IPS DF 4.7 (cell line): Measurements from ENCODE around the gene POU3F1.

Source experiments
- DNase-seq: peaks from one replicate; pipeline ENCODE4 v3.0.0-alpha.2; 2013; ENCODE audit warnings: low spot score; ENCODE audit errors: extremely low read depth

The POU3F1 gene

DNA sequence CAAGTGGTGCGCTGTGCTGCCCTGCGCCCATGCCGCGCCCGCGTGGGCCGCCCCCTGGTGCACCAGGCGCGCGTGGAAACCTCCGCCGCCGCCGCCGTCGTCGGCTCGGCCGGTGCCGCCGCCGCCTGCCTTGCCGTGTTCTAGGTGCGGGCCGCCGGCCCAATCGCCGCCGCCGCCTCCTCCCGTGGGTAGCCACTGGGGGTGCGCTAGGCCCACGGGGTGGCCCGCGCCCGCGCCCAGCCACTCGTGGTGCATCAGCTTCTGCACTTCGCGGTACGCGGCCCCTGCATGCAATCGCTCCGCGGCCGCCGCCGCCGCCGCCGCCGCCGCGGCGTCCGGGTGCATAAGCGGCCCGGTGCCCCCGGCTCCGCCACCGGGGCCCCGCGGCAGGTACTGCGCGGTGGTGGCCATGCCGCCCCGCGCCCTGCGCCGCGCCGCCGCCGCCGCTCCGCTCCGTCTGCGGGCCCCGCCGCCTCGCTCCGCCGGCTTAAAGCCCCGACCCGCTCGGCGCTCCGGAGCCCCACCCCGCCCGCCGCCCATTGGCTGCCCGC, at the start of gene POU3F1:
POU3F1 (minus strand) TSS at position 461 of the 551 bp plus-strand sequence; CDS start at position 411, 50 bp downstream.
- DNase-seq, result no peak

DNA sequence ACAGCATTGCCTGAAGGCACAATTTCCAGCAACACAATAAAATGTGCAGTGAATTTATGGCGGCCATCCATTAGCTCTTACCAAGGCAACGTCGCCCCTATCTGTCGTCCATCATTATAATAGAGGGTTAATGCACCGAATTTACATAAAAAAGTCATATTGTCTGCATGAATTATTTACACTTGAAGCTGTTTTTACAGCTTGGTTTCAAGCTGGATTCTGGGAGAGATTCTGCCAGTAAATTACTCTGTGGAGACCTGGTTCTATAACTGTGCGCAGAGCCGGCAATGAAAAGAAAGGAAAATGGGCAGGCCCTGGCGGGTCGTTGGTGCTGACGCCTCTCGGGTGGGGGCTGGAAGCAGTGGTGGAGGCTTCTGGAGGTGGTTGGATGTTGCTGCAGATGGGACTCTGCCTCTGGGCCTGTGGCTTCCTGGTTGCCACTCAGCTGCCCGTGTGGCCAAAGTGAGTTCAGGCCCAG, 48.9 kb upstream of the POU3F1 start:
- no peak for DNase-seq

DNA sequence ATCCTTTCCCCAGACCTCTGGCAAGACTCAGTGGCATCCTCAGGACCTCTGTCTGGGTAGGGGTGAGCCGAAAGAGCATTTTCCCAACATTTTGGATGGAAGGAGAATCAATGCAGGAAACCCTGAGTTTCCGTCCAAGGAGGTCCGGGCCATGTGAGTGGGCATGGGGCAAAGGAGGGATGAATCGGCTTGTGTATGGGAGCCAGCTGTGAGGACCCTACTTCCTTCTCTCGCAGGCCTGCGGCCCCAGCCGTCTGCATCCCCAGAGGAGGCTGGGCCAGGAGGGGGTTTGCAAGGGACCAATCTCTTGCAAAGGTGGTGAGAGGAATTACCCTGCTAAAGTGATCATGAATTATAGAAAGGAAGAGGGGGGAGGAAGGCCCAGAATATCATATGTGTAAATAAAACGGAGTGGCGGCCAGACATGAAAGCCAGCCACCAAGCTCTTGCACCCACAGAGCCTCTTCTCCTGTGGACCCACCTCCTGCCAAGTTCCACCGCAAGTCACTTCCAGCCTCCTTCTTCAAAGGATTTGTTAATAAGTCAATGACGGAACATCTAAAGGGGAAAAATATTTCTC, 48.2 kb upstream of the POU3F1 start:
- no peak for DNase-seq

DNA sequence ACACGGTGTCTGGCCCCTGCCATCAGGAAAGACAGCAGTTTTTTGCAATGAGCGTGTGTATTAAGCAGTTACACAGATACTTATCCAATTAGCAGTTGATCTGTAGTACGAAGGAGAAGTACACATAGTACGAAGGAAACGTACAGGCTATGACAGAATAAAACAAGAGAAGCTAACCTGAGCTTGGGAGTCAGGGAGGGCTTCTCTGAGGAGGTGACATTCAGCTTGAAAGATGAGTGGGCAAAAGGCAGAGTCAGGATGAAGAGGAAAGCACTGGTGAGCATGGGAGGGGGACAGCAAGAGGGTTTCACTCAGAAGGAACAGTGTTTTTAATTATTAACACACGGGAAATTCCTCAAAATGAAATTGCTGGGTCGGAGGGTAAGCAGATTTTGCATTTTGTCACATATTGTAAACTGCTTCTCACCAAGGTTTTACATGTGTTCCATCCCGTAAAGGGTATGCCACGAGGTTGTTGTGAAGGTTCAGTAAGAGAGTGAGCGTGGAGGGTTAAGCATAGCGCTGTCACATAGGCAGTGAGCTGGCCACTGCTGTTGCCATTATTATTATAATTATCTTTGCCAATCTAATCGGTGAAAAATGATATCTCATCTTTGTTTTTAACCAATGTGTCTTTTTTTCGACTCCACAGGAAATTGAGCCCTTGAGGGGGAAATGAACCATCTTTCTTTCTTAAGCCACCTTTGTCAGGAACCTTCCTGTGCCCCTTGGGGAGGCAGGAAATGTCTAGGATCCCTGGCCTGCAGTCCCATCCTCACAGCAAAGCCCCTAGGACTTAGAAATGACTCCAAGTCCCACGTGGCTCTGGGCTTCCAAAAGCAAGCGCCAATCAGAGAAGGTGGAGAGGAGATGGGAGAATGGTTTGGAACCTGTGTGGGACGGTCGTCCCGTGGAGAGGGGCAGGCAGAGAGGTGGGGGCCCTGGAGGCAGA, 47.3 kb upstream of the POU3F1 start:
- no peak for DNase-seq

DNA sequence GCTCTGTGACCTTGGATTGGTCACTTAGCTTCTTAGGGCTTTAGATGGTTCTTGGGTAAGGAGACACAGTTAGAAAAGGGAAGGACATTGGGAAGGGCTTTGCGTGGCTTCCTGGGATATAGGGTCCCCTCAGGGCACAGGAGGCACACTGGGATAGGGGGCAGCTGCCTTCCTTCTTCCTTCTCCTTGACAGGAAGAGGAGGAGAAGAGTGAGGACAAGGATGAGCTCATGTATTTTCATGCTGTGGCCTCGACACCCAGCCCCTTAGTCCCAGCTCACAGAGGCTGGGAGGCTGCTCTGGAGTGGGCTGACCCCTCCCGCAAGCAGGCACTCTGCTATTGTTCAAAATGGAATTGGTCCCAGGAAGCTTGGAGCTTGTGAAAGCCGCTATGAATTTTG, 45.7 kb upstream of the POU3F1 start:
- DNase-seq, result no peak

DNA sequence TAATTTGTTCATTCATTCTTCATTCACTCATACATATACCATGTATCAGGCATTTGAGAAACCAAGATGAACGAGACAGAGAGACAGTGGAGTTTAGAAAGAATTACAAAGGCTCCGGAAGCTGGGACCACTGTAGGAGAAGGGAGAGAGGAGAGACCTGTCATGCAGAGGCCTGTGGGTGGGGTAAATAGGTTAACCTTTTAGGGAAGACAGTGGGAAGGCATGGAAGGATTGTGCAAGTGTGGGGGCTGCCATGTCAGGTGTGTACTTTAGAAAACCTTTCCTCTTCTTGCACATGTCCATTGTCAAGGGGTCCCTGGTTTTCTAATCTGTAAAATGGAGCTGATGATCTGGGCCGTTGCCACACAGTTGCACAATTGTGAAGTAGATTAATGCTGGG, 44.2 kb upstream of the POU3F1 start:
- DNase-seq, result no peak

DNA sequence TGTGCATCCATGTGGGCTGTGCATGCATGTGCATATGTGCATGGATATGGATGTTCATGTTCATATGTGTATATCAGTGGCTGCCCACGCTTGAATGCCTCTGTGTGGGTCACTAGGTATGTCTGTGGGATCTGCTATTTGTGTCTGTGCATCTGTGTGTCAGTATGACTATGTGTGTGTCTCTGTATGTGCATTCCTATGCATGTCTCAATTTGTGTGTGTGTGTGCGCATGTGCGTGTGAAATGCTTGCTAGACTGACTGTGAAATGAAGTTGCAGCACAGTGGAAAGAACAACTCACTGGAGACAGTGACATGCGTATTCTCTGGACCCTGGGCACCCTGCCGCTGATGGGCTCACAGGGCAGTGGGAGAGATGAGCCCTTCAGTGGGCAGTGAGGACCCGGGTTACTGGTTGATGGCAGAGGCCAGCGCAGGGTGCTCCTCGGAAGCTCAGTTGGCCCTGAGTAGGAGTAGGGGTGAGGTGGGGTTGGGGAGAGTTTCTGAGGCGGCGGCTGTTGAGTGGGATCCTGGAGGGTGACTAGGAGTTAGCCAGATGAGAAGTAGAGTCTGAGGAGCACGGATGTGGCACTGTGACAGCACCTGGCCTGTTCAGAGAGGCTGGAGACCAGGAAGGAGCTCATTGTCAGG, 43.2 kb upstream of the POU3F1 start:
- no peak for DNase-seq

DNA sequence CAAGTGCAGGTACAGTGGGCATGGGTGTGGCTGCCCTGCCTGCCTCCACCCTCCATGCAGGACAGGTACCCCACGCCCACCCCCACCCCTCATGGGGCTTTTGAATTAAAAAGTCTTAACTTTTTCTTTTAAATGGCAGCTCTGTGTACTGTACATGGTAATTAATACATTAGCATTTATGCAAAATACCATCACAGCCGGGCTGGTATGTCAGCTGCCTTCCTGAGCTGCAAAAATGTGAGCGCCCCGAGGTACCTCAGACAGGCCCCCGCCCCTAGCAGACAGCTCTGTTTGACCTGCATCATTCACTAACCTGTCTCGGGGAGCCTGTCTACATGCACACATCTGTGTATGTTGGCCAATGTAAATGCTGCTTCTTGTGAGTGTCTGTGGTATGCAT, 42.2 kb upstream of the POU3F1 start:
- DNase-seq, result no peak

DNA sequence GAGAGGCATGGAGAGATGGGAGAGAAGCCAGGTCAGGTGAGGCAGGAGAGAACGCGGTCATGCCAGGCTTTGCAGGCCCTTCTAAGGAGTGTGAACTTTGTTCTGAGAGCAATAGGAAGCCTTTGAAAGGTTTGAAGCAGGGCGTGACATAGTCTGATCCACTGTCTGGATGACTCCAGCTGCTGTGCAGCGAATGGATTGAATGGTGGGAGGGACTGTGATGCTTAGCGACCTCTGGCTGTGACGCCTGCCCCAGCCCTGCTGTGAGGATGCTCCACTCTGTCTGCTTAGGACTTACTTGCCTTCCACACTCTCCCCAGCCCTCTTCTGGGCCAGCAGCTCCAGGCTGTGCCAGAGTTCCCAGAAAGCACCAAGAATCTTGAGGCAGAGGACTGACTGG, 41.8 kb upstream of the POU3F1 start:
- DNase-seq, result no peak

DNA sequence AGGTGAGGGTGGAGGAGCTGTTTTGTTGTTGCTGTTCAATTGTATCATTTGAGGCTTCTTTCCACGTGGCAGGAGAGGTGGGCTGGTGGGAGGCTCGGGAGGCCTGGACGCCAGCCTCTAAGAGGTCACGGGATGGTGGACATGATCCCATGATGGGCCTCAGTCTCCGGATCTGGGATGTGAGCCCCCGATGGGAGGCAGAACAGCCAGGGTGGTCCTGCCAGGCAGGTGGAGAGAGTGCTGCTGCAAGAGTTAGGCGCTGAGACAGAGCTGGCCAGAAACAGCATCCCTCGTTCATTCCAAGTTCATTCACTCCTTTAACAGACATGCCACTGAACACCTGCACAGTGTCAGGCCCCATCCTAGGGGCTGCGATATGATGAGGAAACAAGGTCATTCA, 41.1 kb upstream of the POU3F1 start:
- DNase-seq, result no peak

DNA sequence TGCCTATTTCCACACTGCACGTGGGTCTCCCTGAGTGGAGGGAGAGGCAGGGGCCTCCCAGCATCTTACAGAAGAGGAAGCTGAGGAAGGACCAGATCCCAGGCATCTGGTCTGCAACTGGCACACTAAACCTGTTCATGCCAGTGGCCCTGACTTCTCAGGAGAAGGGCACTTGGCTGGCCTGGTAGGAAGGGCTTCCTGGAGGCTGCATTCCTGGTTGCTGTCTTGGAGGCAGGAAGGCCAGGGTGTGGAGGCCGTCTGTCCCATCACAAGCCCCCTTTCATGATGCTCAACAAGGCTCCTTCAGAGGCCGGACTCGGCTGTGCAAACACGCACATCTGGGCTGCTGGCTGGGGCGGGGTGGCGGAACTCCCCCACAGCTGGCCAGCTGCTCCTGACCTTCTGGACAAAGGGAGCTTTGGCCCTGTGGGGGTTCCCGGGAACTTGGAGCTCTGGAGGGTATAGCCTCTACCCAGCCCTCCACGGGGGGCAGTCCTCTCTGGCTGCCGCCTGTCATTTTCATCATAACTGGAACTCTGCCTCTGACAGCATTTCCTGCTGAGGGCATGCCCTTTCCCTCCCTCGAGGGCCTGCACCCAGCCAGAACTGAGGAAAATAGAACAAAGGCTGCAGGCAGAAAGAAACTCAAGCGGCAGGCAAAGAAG, 39.2 kb upstream of the POU3F1 start:
- no peak for DNase-seq

DNA sequence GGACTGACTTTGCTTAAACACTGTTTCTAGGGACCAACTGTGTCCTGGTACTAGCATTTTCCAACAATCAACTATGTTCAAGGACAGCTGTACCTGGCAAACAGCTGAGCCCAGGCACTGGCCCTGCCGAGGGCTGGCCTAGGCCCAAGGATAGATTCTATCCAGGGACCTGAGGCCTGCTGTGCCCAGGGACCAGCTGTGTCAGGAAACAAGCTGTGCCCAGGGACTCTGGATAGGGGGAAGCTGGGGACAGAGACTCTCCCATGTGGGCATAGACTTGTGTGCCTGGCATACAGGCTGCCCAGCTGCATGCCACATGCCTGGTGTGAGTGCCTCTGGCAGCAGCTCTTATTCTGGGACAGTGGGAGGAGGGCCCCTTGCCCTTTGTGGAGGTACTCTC, 38.1 kb upstream of the POU3F1 start:
- no peak for DNase-seq

DNA sequence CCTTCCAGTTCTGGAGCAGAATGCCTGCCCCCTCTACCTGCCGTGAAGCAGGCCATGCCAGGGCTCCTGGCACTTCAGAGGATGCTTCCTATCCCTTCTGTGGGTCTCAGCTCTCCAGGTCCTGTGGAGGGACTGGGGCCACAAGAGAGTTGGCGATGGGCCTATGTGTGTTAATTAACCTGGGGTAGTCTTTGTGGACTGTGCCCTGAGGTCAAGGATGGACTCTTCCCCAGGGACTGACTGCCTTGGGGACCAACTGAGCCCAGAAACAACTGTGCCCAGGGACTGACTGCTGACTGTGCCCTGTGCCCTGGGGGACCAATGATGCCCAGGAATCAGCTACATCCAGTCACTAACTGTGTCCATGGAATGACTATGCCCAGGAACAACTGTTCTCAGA, 37.5 kb upstream of the POU3F1 start:
- no peak for DNase-seq

DNA sequence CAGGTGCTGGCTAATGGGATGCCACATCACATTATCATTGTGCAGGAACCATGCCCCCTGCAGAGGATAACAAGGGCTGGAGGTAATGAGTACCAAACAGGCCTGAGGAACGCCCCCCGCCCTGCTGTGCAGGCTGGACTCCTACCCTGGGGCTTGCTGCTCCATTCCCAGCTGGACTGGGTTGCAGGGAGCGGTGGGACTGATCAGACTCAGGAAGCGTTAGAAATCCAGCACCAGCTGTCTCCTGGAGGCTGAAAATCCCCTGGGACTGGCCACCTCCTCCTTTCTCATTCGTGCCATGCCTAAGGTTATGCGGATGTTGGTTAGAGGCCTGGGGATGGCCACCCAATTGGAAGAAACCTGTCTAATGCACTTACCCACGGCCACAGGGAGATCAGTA, 36.9 kb upstream of the POU3F1 start:
- DNase-seq, result no peak

DNA sequence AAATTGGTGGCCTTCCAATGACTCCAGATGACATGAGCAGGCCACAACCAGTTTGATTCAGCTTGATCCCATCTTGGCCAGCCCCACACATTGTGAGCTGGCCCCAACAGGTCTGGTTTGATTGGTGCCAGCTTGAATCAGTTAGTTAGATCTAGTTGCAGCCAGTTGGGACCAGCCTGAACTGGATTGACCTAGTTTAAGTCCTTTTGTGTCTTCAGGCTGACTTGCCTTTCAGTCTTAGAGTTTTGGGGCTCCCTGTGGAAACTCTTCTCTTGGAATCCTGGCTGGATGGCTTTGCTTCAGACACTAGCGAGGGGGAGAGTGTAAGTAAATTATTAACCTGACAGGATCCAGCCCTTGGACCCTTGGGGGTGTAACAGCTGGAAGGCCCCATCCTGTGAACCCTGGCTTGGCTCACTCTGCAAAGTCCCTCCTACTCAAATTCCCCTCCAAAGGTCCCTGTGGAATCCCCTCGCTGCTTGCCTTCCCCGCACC, 36.2 kb upstream of the POU3F1 start:
- no peak for DNase-seq

DNA sequence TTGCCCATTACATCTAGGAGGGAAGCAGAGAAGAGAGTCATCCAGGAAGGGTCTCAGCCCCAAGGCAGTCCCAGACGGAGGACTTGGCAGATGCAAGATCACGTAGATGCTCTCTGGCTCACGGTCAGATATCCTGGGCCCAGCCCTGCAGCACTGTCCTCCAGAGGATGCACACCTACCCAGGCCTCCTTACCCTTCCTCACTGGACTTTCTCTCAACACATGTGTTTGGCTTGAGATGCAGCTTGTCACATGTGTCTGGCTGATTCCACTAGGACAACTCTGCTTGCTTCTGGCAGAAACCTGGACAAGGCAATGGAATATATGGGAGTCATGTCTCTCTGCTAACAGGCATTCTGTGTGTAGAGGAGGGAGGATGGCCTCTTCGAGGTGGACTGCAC, 32.4 kb upstream of the POU3F1 start:
- DNase-seq, result no peak

DNA sequence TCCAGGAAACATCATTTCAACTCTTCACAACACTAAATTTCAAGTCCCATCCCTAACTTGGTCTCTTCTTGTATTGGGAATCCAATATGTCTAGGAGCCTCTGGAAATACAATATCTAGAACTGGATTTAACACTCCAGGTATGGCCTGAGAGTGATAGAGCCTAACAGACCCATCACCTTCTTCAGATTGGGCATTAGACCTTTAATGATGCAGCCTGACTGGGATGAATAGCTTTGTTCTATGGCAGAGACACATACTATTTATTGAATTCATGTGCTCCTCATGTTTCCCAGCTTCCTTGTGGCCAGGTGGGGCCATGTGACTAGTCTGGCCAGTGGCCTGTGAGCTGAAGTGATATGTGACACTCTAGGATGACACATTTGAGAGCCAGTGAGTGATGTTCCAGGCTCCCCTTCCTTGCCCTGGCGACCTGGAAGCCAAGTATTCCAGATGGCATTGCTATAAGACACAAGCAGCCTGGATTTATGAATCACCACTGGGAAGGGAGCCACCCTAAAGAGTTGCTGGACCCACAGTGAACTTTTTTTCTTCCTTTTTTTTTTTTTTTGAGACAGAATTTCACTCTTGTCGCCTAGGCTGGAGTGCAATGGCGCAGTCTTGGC, 31.0 kb upstream of the POU3F1 start:
- DNase-seq, result no peak

DNA sequence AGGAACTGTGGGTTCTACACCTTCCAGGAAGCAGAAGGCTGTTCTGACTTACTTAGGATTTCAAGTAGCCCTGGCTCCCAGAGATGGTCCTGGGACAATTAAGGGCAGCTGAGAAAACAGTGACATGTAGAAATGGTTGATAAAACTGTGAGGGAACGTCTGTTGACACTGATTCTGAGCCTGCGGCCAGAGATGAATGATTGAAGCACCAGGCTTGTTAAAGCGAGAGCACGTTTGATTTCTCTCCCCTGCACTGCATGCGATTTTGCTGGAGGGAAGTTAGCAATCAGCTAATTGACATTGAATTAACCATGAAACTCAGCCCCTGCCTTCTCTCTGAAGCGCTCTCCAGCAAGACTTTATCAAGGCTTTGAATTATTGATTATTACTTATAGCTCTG, 29.9 kb upstream of the POU3F1 start:
- DNase-seq, result no peak

DNA sequence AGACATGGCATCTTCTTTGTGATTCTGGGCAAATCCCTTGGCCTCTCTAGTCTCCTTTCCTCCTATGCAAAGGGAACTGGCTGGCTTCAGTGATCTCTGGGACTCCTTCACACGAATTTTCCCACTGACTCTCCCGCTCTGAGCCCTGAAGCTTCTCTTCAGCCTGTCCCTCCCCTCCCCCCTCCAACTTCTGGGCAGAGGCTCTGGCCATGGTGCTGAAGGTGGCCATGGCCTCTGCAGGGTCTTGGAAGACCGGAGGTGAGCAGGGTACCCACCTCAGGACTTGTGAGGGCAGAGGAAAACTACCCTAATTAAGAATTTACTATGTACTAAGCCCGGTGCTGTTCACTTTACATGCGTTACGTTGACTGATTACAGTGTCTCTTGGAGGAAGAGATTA, 29.4 kb upstream of the POU3F1 start:
- no peak for DNase-seq

DNA sequence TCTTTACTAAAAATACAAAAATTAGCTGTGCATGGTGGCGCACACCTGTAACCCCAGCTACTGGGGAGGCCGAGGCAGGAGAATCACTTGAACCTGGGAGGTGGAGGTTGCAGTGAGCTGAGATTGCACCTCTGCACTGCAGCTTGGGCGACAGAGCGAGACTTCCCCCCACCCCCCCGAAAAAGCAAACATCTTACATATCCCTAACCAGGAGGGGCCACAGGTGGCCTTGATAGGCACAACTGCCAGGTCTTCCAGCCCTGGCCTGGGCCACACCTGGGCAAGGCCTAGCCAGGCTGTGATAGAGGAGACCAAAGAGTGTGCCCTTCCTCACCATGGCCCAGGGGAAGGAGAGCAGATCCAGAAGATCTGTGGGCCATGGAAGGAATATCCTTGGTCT, 28.6 kb upstream of the POU3F1 start:
- DNase-seq, result no peak

DNA sequence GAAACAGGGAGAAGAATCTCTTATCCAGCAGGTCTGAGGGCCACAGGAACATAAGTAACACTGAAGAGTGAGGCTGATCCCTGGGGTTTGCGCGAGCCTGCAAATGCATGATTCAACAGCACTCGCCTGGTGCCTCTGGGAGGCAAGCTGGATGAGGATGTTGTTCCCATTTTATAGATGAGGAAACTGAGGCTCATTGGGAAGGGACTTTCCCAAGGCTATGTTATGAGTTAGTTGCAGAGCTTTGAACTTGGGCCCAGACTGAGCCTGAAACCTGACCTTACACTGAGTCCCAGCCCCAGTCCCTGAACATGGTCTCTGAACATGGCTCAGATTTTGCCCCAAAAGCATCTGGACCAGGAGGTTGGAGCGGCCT, 27.7 kb upstream of the POU3F1 start:
- no peak for DNase-seq
